HG03060 (cell line): ENCODE data around the gene TRPM4.
"Not testable (repeated sequence)": the region's sequence is repeated elsewhere in the genome, so short reads cannot be mapped to it uniquely, and the experiment has no call there.

Source experiments
- ATAC-seq: cut with Tn5 transposase; IDR thresholded peaks from one replicate; pipeline ENCODE4 v1.9.1; 2021; ENCODE audit warnings: low read depth, moderate number of reproducible peaks; ENCODE audit not compliant: unreplicated experiment

Gene TRPM4

DNA sequence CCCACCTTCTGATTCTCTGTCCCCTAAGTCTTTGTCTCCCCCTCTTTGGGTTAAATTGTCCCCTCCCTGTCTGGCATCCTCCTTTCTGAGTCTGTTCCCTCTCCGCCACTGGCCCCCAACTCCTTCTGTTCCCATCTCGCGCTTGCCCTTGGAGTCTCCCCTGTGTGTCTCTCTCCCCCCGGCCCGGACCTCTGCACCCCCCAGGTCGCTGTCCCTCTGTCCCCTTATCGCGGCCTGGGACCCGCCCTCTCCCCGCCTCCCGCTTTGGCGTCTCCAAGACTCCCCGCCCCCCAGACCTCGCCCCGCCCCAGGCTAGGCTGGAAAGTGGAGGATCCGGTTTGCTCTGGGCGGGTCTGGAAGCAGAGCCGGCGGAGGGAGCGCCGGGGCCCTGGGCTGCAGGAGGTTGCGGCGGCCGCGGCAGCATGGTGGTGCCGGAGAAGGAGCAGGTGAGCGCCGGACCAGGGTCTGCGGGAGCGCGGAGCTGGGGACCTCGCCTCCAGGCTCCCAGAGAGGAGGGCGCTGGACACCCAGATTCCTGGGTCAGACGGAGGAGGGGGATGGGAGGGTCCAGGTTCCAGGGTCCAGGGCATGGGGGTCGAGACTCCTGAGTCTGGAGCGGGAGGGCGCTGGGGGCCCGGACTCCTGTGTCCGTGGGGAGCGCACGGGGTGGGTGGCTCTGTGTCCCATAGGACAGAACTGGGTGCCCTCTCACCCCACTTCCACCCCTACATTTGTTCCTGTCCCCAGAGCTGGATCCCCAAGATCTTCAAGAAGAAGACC lies at the start of gene TRPM4:
Gene TRPM4 (plus strand): TSS at position 348 of the 780 bp plus-strand sequence. CDS start 75 bp downstream, at position 423.
- ATAC-seq = no peak

DNA sequence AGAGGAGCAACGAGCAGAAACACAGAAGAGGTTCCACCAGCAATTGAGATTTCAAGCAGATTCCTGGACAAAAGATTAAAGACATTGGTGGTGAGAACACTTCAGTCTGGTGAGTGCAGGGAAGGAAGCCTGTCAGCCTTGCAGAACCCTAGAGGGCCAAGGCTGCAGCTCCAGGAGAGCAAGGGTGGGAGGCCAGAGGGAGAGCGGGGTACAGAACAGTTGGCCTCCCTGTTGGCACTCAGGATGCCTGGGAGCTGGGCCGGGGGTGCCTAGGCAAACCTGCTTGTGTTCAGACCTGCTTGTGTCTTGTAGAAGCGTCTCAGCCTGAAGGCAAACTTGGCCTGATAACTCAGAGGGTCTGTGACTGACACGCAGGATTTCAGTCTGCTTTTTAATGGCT lies 48.5 kb upstream of the TRPM4 start:
- no peak for ATAC-seq

DNA sequence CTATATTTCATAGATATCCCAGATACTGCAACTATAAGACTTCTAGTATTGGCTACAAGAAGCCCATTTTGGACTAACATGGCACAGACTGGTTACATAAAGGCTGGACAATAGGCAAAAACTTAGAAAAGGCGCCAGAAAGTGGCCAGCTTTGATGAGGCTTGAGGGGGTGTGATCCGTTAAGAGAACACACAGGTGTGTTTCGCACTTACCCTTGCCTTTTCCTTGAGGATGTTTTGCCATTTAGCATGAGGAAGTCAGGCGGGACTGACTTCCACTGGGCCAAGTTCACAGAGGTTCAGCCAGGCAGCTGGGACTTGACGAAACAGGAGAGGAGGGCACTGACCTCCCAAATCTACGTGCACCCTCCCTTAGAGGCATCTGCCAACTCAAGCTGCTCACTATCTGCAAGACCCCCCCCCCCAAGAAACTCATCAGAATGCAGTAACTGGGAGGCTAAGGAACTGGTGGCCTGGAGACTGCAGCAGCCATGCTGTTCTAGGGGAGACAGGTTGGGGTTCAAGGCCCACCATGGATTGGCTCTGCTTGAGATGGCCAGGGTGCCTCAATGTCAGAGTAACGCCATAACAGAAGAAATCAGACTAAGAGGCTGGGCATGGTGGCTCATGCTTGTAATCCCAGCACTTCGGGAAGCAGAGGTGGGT lies 47.9 kb upstream of the TRPM4 start:
- ATAC-seq = no peak

DNA sequence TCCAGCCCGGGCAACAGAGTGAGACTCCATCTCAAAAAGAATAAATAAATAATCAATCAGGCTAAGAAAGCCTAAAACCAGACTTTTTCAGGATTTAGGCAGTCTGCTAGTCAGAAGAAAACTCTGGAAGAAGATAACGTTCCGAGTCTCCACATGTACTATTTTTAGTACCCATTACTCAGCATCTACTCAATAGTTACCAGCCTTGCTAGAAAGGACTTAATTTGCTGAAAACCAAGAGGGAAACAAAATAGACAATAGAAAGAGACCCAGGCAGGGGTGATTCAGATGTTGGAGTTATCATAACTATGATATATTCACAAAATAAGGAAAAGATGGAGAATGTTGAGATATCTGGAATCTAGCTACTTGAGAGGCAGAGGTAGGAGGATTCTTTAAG lies 47.0 kb upstream of the TRPM4 start:
- ATAC-seq = no peak

DNA sequence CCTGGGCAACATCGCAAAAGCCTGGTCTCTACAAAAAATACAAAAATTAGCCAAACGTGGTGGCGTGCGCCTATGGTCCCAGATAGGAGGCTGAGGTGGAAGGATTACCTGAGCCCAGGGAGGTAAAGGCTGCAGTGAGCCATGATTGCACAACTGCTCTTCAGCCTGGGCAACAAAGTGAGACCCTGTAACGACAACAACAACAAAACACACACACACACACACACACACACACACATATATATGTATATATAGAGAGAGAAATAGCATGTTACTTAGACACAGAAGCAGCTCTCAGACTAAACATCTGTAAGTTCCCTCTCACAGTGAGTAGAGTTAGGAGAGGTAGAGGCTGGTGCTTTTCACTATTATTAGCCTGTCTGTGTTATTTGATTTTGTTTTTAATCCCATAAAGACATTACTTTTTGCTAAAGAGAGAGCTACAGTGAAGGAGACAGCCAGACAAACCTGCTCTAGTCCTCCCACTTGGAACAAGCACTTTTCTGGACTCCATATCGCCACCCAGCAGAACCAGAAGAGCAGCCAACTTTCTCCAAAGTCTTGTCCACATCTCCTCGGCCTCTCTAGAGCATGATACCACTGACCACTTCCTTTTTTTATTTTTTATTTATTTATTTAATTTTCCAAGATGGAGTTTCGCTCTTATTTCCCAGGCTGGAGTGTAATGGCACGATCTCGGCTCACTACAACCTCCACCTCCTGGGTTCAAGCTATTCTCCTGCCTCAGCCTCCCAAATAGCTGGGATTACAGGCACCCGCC lies 46.2 kb upstream of the TRPM4 start:
- no peak for ATAC-seq

DNA sequence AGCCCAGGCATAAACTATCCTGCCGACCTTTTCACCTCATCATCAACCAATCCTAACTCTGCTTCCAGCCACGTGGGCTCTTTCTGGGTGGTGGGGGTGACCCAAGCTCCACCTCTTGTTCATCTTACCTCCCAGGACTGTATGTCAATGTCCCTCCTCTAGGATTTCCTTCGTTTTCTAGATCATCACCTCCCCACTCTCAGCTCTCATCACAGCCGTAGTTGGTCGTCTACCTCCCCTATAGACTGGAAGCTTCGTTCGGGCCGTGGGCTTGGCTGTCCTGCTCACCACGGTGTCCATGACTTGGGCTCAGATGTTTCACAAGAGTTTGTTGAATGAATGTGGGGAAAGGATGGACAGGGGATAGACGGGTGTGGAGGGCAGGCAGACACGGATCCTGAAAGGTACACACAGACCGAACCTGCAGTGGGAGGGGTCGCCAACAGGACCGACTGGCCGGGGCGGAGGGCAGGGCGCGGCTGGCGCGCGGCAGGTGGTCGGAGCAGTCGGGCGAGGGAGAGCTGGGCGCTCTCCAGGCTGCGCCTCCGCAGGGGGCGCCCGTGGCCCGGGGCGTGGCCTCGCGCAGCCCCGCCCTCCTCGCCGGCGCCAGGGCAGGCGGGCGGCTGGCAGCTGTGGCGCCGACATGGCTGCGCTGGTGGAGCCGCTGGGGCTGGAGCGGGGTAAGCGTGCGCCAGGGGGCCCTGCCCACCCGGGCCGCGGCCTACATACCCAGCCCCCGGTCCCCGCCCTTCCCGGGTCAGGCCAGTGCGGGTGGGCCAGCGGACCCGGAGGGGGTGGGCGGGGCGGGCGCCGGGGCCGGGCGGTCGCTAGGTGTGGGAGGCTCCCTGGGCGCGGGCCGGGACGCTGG lies 43.6 kb upstream of the TRPM4 start, which contains the start of gene LIN7B:
Gene LIN7B (plus strand): TSS at position 609 of the 868 bp plus-strand sequence. CDS start 35 bp downstream, at position 644.
- no peak for ATAC-seq

DNA sequence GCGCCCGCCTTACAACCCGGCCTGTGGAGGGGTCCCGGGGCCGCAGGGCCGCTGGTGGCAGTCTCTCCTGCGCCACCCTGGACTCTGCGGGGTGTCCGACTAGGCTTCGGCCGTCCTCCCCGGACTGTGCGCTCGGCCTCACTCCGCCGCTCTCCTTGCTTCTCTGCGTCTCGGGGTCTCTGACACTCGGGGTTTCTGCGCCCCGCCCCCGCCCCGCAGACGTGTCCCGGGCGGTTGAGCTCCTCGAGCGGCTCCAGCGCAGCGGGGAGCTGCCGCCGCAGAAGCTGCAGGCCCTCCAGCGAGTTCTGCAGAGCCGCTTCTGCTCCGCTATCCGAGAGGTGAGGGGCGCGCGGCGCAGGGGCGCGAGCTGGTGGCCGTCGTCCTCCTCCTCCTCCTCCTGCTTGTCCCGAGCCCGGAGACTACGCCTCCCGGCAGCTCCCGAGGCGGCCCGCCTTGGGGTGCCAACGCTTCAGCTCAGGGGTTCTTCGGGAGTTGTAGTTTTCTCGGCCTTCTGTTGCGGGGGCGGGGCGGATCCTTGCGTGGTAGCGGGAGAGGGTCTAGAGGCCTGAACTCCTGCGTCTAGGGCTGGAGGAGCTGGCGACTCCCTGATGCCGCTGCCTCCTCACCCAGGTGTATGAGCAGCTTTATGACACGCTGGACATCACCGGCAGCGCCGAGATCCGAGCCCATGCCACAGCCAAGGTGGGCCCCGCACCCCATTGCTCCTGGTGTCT lies 42.8 kb upstream of the TRPM4 start:
- ATAC-seq = no peak

DNA sequence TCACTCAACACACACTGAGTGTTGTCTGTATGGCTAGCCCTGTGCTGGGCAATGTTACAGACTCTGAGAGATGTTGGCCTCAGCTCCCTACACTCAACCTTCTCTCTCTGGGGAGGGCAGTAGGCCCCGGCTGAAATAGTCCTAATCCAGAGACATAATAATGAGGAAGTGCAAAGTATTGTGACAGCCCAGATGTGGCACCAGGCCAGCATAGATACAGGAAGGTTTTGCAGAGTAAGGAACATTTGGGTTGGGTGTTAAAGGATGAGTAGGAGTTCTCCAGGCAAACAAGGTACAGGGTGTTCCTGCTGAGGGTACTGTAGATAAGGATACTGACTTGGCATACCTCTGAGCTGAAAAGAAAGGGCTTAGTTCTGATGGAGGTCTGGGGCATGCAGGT lies 41.0 kb upstream of the TRPM4 start:
- no peak for ATAC-seq

DNA sequence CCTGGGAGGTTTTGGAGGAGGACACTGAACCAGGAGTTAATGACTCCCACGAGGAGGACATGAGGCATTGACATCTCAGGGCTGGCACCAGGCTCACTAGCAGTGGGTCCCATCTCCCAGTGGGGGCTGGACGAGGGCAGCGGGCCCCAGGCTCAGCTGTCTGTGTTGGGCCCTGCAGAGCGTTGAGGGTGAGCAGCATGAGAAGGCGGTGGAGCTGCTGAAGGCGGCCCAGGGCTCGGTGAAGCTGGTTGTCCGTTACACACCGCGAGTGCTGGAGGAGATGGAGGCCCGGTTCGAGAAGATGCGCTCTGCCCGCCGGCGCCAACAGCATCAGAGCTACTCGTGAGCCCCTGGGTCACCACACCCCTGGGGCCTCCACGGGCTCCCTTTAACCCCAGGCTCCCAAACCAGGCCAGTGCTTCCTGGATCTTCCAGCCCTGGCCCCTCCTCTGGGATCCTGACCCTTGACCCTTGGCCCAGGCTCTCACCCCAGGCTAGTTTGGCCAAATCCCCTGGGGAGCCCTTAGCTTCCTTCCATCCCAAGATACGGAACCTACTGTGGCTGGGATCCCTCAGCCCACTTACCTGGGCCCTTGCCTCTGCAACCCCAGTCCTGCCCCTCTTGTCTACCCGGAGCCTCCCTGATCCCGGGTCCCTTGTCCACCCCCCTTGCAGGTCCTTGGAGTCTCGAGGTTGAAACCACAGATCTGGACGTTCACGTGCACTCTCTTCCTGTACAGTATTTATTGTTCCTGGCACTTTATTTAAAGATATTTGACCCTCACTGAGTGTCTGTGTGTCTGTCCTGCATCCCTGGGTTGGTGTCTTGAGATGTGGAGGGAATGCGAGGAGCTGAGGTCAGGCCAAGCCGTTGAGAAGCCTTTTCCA lies 39.7 kb upstream of the TRPM4 start:
- ATAC-seq = no peak

DNA sequence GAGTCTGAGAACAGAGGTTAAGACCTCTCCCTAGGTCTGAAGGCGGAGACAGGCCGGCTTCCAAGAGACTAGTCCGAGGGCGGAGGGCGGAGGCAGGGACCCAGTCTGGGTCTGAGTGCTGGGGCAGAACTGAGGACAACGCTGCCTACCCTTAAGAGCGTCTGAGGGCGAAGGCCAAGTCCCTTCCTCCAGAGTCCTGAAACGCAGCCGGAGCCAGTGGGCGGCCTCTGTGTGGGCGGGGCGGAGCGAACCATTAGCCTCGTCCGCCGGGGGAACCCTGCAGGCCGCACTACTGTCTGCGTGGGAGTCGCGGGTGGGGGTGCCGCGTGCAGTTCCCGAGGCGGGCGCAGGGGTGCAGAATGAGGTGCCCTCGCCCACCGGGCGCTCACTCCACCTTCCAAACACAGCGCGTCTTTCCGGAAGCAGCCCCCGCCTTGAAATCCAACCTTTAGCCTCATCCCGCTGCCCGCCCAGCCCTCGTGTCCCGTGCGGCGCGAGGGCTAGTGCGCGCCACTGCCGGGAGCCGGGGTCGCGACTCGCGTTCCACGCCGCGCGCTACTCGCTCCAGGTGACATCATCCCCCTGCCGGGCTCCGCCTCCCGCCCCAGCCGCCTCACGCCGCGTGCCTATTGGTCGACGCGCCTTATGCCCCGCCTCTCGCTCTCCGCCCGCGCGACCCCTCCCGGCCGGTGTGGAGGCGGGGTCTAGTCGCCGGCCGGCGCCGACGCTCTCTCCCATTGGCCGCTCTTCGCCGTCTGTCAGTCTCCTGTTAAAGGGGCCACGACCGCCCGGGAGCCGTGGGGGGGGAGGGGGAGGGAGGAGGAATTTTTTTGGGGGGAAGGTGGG lies 38.8 kb upstream of the TRPM4 start, which contains the start of gene C19orf73:
Gene C19orf73 (minus strand): TSS at position 579 of the 846 bp plus-strand sequence. CDS start 121 bp downstream, at position 458.
- ATAC-seq = peak; percentile 41

DNA sequence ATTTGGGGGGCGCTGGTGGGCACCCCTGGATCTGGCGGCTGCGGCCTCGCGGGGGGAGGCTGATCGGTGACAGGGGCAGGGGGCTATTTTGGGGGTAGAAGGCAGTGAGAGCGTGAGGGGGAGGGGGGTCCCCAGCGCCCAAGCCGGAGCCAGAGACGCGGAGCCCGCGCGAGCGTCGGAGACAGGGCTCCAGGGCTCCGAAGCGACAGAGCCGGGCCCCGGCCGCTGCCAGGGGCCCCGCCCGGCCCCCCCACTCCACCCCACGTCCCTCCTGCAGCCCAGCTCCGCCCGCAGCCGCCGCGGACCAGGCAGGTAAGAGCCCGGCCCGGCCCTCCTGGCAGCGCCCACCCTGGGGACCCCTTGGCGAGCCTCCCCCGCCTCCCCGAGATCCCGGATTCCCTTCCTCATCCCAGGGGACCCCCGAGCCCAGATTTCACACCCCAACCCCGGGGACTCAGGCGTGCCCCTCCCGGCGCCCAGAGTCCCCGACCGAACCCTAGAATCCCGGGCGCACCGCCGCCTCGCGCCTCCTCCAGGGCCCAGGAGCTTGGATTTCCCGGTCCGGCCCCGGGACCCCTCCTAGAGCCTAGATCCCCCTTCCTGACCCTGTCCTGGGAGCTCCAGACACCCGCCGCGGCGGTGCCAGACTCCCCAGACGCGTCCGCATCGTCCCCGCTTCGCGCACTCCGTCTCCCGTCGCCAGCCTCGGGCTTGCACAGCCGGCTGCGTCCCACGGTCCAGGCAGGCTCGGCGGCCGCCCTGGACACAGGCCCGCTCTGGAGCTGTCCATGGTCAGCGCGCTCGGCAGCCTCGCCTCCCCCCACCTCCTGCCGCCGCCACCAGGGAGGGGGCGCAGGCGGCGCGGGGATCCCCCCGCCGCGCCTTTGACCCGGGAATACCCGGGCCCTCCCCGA lies 37.9 kb upstream of the TRPM4 start, which contains the start of gene PPFIA3:
Gene PPFIA3 (plus strand): TSS at position 134 of the 914 bp plus-strand sequence. CDS start 8,330 bp downstream, outside the sequence.
- no peak for ATAC-seq

DNA sequence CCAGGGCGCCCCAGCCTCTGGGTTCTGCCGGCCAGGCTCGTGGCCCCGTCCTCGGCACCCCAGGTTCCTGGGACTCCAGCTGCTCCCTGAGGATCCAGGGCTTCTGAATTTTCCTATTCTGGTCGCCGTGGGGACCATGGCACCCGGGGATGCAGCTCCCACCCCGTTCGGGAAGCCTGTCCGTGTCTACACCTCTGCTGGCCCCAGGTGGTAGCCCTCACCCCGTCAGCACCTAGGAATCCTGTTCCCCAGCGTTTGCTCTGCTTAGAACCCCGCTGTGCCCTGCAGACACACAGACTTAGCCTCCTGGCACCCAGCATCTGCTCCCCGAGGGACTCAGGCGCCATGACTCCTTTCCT lies 37.3 kb upstream of the TRPM4 start:
- no peak for ATAC-seq

DNA sequence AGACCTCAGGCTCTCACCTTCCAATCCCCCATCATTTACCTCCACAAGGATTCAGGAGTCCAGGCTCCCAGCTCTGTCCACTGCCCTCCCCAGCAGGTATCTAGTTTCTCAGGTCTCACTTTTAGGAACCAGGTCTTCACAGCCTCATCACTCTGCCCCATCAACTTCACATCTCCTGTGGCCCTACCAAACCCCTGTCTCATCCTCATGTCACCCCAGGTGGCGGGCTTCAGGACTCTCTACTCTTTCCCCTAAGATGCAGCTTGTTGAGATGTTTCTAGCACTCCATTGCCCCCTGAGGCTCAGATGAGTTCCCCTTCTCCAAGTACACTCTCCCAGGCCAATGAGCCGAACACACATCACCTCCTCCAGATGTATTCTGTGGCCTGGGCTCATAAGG lies 36.7 kb upstream of the TRPM4 start:
- no peak for ATAC-seq

DNA sequence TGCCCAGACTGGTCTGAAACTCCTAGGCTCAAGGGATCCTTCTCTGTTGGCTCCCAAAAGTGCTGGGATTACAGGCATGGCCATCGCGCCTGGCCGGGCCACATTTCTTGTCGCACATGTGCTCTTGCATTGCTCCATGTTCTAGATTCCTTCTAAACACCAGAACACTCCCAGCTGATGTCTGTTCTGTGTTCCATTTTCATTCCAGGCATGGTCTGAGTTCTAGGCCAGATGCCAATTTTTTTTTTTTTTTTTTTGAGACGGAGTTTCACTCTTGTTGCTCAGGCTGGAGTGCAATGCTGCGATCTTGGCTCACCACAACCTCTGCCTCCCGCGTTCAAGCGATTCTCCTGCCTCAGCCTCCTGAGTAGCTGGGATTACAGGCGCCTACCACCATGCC lies 35.8 kb upstream of the TRPM4 start:
- ATAC-seq = not testable (repeated sequence)

DNA sequence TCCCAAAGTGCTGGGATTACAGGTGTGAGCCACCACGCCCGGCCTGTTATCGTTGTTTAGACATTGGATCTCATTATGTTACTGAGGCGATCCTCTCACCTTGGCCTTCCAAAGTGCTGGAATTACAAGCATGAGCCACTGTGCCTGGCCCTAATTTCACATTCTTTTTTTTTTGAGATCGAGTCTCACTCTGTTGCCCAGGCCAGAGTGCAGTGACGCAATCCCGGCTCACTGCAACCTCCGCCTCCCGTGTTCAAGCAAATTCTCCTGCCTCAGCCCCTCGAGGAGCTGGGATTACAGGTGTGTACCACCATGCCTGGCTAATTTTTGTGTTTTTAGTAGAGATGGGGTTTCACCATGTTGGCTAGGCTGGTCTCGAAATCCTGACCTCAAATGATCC lies 34.3 kb upstream of the TRPM4 start:
- ATAC-seq = not testable (repeated sequence)

DNA sequence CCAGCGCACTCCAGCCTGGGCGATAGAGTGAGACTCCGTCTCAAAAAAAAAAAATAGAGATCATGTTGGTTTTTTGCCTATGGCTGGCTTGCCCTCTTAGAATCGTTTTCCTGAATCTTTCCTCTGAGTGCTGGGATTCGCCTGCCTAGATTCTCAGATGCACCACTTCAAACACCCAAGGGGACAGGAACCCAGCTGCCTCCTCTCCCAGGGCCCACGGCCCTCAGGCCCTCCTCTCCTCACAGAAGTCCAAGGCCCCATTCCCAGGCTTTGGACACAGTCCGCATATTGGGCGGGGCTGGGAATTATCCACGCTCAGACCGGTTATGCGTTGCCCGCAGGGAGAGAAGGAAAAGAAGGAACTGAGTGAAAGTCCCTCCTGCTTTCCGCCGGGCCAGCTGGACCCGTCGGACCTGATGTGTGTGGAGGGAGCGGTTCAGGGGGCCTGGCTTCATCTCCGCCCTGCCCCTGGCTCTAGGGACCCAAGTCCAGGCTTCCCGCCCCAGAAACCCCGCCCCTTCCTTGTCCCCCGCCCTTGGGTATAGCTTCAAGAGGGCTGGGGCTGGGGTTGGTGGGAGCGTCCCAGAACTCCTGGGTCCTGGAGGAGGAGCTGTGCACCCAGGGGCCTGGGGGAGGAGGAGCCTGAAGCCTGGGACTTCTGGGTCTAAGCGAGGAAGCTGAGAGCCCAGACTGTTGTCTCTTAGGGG lies 32.4 kb upstream of the TRPM4 start:
- ATAC-seq = no peak
